ENCODE results near the gene SUN1. TPM values are rescaled to one million over a fixed set of nuclear protein-coding genes. Genes with fewer than 3 reads are reported as not detected.
A peak's percentile ranks its signal among the peaks of the same experiment; 100 is the strongest.

Gene SUN1
- total and polyA plus RNA-seq, 2 donors (not counting 3 experiments of a cell fraction or from before 2014, with no cell fraction given) = 158 to 410 TPM

GRCh38 chr7:875051-875450 lies 42.8 kb downstream of the SUN1 start:
- Histone ChIP-seq H3K36me3 (ENCODE audit: control insufficient read depth in 2 of 2, extremely low read depth in 1 of 2, insufficient read depth in 2 of 2, low read length in 2 of 2) (peaks cover 0 to 9% of the 10 kb centered on the region in 2 experiments), H3K4me3 (replicated peaks in 1 of 3; ENCODE audit: insufficient read depth in 1 of 3, low read depth in 1 of 3, low read length in 3 of 3) (no peak overlapping the region), H3K9ac (replicated peaks; ENCODE audit: extremely low read depth, insufficient read depth, low read length) (no peak overlapping the region), H3K27ac (ENCODE audit: insufficient read depth, low read depth, low read length) (no peak overlapping the region), H3K9me3 (replicated peaks; ENCODE audit: control insufficient read depth, insufficient read depth, low read length) (no peaks in the 10 kb centered on the region), H3K79me2 (ENCODE audit: control insufficient read depth, insufficient read depth, low read length) (peaks cover 29% of the 10 kb centered on the region), H2AFZ (ENCODE audit: low read depth, low read length) (no peak overlapping the region), H3K9me1 (replicated peaks; ENCODE audit: control insufficient read depth, extremely low read depth, insufficient read depth, low read length) (no peaks in the 10 kb centered on the region), H4K20me1 (replicated peaks; ENCODE audit: control insufficient read depth, extremely low read depth, insufficient read depth, low read length) (no peaks in the 10 kb centered on the region), H3K4me2 (ENCODE audit: insufficient read depth, low read length) (no peak overlapping the region), H3K4me1 (ENCODE audit: control insufficient read depth, extremely low read depth, insufficient read depth, low read length) (peaks cover 12% of the 10 kb centered on the region), H3K27me3 (ENCODE audit: control insufficient read depth in 2 of 2, insufficient read depth in 2 of 2, low read length in 2 of 2) (no peaks in the 10 kb centered on the region)
- DNase-seq (ENCODE audit: low read depth, low spot score) = no peak
- intact Hi-C loops (cut with micrococcal nuclease) = loop anchor here (5.0 kb wide), 1 partner anchor 273 kb away; no protein-coding TSS in a partner anchor
- CTCF ChIA-PET = interaction anchor here (0.6 kb wide), 1 partner anchor 366 kb away, joined by 4 read pairs; no protein-coding TSS in a partner anchor
- no peak for FAIRE-seq
- BruUV-seq (replicated peaks) = no TSS peak
- POLR2A ChIA-PET = no interaction called here
- TF ChIP-seq FOS (IDR thresholded peaks at IDR 0.05; ENCODE audit: borderline replicate concordance, insufficient read depth, low read length) (no peak), JUN (IDR thresholded peaks at IDR 0.05; ENCODE audit: borderline replicate concordance, insufficient read depth, insufficient read length, low read depth) (no peak)
- dilution Hi-C loops (cut with MboI; ENCODE audit: extremely low pct_ligation_motif_present, low sequenced_read_pairs) = no loop called here

- Histone ChIP-seq H3K27me3 (ENCODE audit: control insufficient read depth in 2 of 2, insufficient read depth in 2 of 2, low read length in 2 of 2) (no peaks in the 10 kb centered on the region), H4K20me1 (replicated peaks; ENCODE audit: control insufficient read depth, extremely low read depth, insufficient read depth, low read length) (no peaks in the 10 kb centered on the region), H3K9ac (replicated peaks; ENCODE audit: extremely low read depth, insufficient read depth, low read length) (no peak overlapping the region), H3K4me1 (ENCODE audit: control insufficient read depth, extremely low read depth, insufficient read depth, low read length) (peaks cover 12% of the 10 kb centered on the region), H3K9me1 (replicated peaks; ENCODE audit: control insufficient read depth, extremely low read depth, insufficient read depth, low read length) (no peaks in the 10 kb centered on the region), H3K27ac (ENCODE audit: insufficient read depth, low read depth, low read length) (peak overlapping the region; percentile 45), H3K4me3 (replicated peaks in 1 of 3; ENCODE audit: insufficient read depth in 1 of 3, low read depth in 1 of 3, low read length in 3 of 3) (peak overlapping the region in 1 of 3 experiments; percentile 19), H3K79me2 (ENCODE audit: control insufficient read depth, insufficient read depth, low read length) (peaks cover 35% of the 10 kb centered on the region), H2AFZ (ENCODE audit: low read depth, low read length) (no peak overlapping the region), H3K36me3 (ENCODE audit: control insufficient read depth in 2 of 2, extremely low read depth in 1 of 2, insufficient read depth in 2 of 2, low read length in 2 of 2) (peaks cover 0 to 9% of the 10 kb centered on the region in 2 experiments), H3K9me3 (replicated peaks; ENCODE audit: control insufficient read depth, insufficient read depth, low read length) (no peaks in the 10 kb centered on the region), H3K4me2 (ENCODE audit: insufficient read depth, low read length) (no peak overlapping the region)
- dilution Hi-C loops (cut with MboI; ENCODE audit: extremely low pct_ligation_motif_present, low sequenced_read_pairs) (no loop called here), intact Hi-C loops (cut with micrococcal nuclease) (loop anchor here (1.0 to 5.0 kb wide), 3 partner anchors 26 to 273 kb away; no protein-coding TSS in a partner anchor)
- TF ChIP-seq JUN (IDR thresholded peaks at IDR 0.05; ENCODE audit: borderline replicate concordance, insufficient read depth, insufficient read length, low read depth) (no peak), FOS (IDR thresholded peaks at IDR 0.05; ENCODE audit: borderline replicate concordance, insufficient read depth, low read length) (no peak), EZH2 (IDR thresholded peaks at IDR 0.05; ENCODE audit: borderline replicate concordance, low read depth, low read length, severe bottlenecking) (no peak), GATA2 (IDR thresholded peaks at IDR 0.05; ENCODE audit: insufficient read depth, insufficient read length, low read depth, low read length) (no peak), MYC (IDR thresholded peaks at IDR 0.05; ENCODE audit: low read depth, low read length) (no peak), POLR2A (IDR thresholded peaks at IDR 0.05; ENCODE audit: low read depth, low read length) (no peak), MAX (IDR thresholded peaks at IDR 0.05; ENCODE audit: insufficient read depth, insufficient read length) (no peak), POLR2AphosphoS5 (IDR thresholded peaks at IDR 0.05; ENCODE audit: insufficient read depth, low read depth, low read length) (no peak)
- FAIRE-seq = no peak
- no peak for DNase-seq (ENCODE audit: low read depth, low spot score)
- TSS peak; percentile 81 for BruUV-seq (replicated peaks)
- CTCF ChIA-PET = interaction anchor here (0.6 kb wide), 1 partner anchor 367 kb away, joined by 4 read pairs; no protein-coding TSS in a partner anchor
- POLR2A ChIA-PET = no interaction called here
These were observed 43.3 kb downstream of the SUN1 start for GRCh38 chr7:875476-876076.

Data from endothelial cell of umbilical vein (primary cell).